HL-60 (cell line): ENCODE measurements around the gene ASIC3.

Experiments used
- DNase-seq, 2 experiments: peaks; one replicate each; pipeline ENCODE4 v3.0.0-alpha.2; 2010 to 2020; ENCODE audit warnings: low read depth in 1 of 2, low spot score in 1 of 2
- H3K27ac ChIP-seq: fragments of 250-450 bp; sonication (Bioruptor Pico); replicated peaks from 2 replicates; pipeline ENCODE4 v1.5.1; 2020; ENCODE audit warnings: mild to moderate bottlenecking, moderate library complexity
- H3K27me3 ChIP-seq: fragments of 250-450 bp; sonication (Bioruptor Pico); 2 replicates; pipeline ENCODE4 v1.5.1; 2021; ENCODE audit warnings: mild to moderate bottlenecking, moderate library complexity; ENCODE audit not compliant: insufficient read depth, poor library complexity, severe bottlenecking
- H3K4me3 ChIP-seq: replicated peaks from 2 replicates; pipeline ENCODE4 v1.5.1; 2011; ENCODE audit warnings: mild to moderate bottlenecking, control low read depth, low read length; ENCODE audit not compliant: insufficient read depth
- CTCF ChIP-seq: IDR thresholded peaks from one replicate; pipeline ENCODE4 v1.5.1; 2011; ENCODE audit warnings: low read length, control low read depth, inconsistent platforms; ENCODE audit not compliant: insufficient read depth
- GABPA ChIP-seq: IDR thresholded peaks from 2 replicates; pipeline ENCODE4 v1.6.1; 2012; ENCODE audit warnings: low read depth
- POLR2AphosphoS5 ChIP-seq: IDR thresholded peaks from 2 replicates; pipeline ENCODE4 v1.6.1; 2012; ENCODE audit warnings: low read depth
- REST ChIP-seq: IDR thresholded peaks from 2 replicates; pipeline ENCODE4 v1.6.1; 2012; ENCODE audit warnings: low read depth; ENCODE audit not compliant: insufficient replicate concordance
- SPI1 ChIP-seq: IDR thresholded peaks from 2 replicates; pipeline ENCODE4 v1.6.1; 2012; ENCODE audit warnings: low read depth, mild to moderate bottlenecking, borderline replicate concordance

The ASIC3 gene

GRCh38 chr7:151034312-151035025 lies 13.9 kb upstream of the ASIC3 start:
- Histone ChIP-seq H3K4me3 (no peak overlapping the region), H3K27ac (no peak overlapping the region), H3K27me3 (no peaks in the 10 kb centered on the region)
- TF ChIP-seq REST (no peak), CTCF (no peak)
- DNase-seq = no peak

- no peak for DNase-seq
- Histone ChIP-seq H3K27me3 (no peaks in the 10 kb centered on the region), H3K4me3 (no peak overlapping the region), H3K27ac (no peak overlapping the region)
- TF ChIP-seq GABPA (no peak), POLR2AphosphoS5 (no peak), REST (no peak), SPI1 (no peak), CTCF (no peak)
Observed at GRCh38 chr7:151035026-151035717, 13.2 kb upstream of the ASIC3 start.

GRCh38 chr7:151035902-151036301 lies 12.4 kb upstream of the ASIC3 start:
- no peak for DNase-seq
- Histone ChIP-seq H3K27ac (no peak overlapping the region), H3K27me3 (no peaks in the 10 kb centered on the region), H3K4me3 (no peak overlapping the region)
- TF ChIP-seq POLR2AphosphoS5 = no peak
- TF ChIP-seq SPI1 = no peak
- TF ChIP-seq REST = no peak
- no peak for TF ChIP-seq GABPA
- TF ChIP-seq CTCF = no peak
